ENCODE data around the gene DRD2.

The DRD2 gene

GRCh38 chr11:113481672-113482071, 6.5 kb upstream of the DRD2 start:
- no peak for DNase-seq

- no peak for DNase-seq
Observed at GRCh38 chr11:113481226-113481625, 6.0 kb upstream of the DRD2 start.

GRCh38 chr11:113477321-113477720, 2.1 kb upstream of the DRD2 start:
- no peak for DNase-seq

- no peak for DNase-seq
Observed at GRCh38 chr11:113476553-113476952, 1.4 kb upstream of the DRD2 start.

GRCh38 chr11:113474362-113475159, 637 bp downstream of the DRD2 start:
- DNase-seq: peak; percentile 9

- no peak for DNase-seq
Observed at GRCh38 chr11:113473983-113474361, 1.2 kb downstream of the DRD2 start.

GRCh38 chr11:113472471-113472870, 2.7 kb downstream of the DRD2 start:
- no peak for DNase-seq

- DNase-seq: no peak
Observed at GRCh38 chr11:113470233-113470632, 5.0 kb downstream of the DRD2 start.

GRCh38 chr11:113468726-113469345, 6.4 kb downstream of the DRD2 start:
- DNase-seq: no peak

- DNase-seq: no peak
Observed at GRCh38 chr11:113467545-113467944, 7.7 kb downstream of the DRD2 start.

GRCh38 chr11:113465786-113466185, 9.4 kb downstream of the DRD2 start:
- DNase-seq: no peak

- no peak for DNase-seq
Observed at GRCh38 chr11:113464416-113464815, 10.8 kb downstream of the DRD2 start.

GRCh38 chr11:113462830-113463229, 12.4 kb downstream of the DRD2 start:
- DNase-seq: no peak

- DNase-seq: no peak
Observed at GRCh38 chr11:113461639-113462038, 13.6 kb downstream of the DRD2 start.

GRCh38 chr11:113460469-113460868, 14.7 kb downstream of the DRD2 start:
- DNase-seq: no peak

GRCh38 chr11:113458189-113458588, 17.0 kb downstream of the DRD2 start:
- no peak for DNase-seq

- no peak for DNase-seq
Observed at GRCh38 chr11:113457784-113458183, 17.4 kb downstream of the DRD2 start.

GRCh38 chr11:113454455-113454854, 20.7 kb downstream of the DRD2 start:
- no peak for DNase-seq

GRCh38 chr11:113449743-113450142, 25.5 kb downstream of the DRD2 start:
- DNase-seq: no peak

GRCh38 chr11:113448316-113448677, 26.9 kb downstream of the DRD2 start:
- DNase-seq: no peak

GRCh38 chr11:113447621-113448315, 27.4 kb downstream of the DRD2 start:
- DNase-seq: no peak

GRCh38 chr11:113446938-113447337, 28.3 kb downstream of the DRD2 start:
- no peak for DNase-seq

GRCh38 chr11:113446112-113446511, 29.1 kb downstream of the DRD2 start:
- DNase-seq: no peak

- DNase-seq: no peak
Observed at GRCh38 chr11:113444502-113445123, 30.6 kb downstream of the DRD2 start.

Data from activated T-cell treated with anti-CD3 and anti-CD28 coated beads for 4 hours (primary cell).